GM18867 (cell line): Measurements from ENCODE around the gene MEOX2.

Experiments
- ATAC-seq: cut with Tn5 transposase; IDR thresholded peaks from one replicate; pipeline ENCODE4 v1.9.1; 2021; ENCODE audit warnings: mild to moderate bottlenecking, moderate library complexity; ENCODE audit not compliant: unreplicated experiment

MEOX2 gene

DNA sequence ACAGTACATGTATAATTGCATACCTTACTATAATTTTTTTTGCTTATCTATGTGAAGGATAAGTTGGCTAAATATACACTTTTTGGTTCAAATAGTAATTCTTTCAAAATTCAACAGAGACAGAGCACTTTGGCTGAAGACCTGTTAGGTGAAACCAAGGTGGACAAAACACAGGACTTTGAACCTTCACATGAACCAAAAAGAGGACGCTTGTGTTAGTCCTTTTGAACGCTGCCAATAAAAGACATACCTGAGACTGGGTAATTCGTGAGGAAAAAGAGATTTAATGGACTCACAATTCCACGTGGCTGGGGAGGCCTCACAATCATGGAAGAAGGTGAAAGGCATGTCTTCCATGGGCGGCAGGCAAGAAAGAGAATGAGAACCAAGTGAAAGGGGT lies 120.0 kb downstream of the MEOX2 start:
- no peak for ATAC-seq

GRCh38 chr7:15561835-15562234 lies 124.6 kb downstream of the MEOX2 start, which contains the start of gene AGMO:
Gene AGMO (minus strand): TSS chr7:15562015.
- ATAC-seq, result no peak
